Mesenchymal stem cell (in vitro differentiated cells and primary cell): ENCODE results near the gene GCK.
A peak's percentile ranks its signal among the peaks of the same experiment; 100 is the strongest.

Experiments
- DNase-seq: peaks from one replicate; pipeline ENCODE4 v3.0.0-alpha.2; 2013
- H2AFZ ChIP-seq: one replicate; pipeline ENCODE4 v1.6.1; 2013; ENCODE audit warnings: low read depth, mild to moderate bottlenecking, control low read depth, inconsistent platforms, low read length, moderate library complexity
- H2AK5ac ChIP-seq: 2 replicates; pipeline ENCODE4 v1.6.1; 2013; ENCODE audit warnings: low read length, moderate library complexity, mild to moderate bottlenecking, inconsistent platforms; ENCODE audit not compliant: severe bottlenecking
- H2BK120ac ChIP-seq: one replicate; pipeline ENCODE4 v1.6.1; 2013; ENCODE audit warnings: low read depth, mild to moderate bottlenecking, inconsistent platforms, low read length, moderate library complexity
- H2BK12ac ChIP-seq, 2 experiments: one replicate each; pipeline ENCODE4 v1.6.1; 2013; ENCODE audit warnings: inconsistent platforms in 2 of 2, low read length in 2 of 2, mild to moderate bottlenecking in 2 of 2, moderate library complexity in 2 of 2, control low read depth in 1 of 2
- H2BK15ac ChIP-seq: one replicate; pipeline ENCODE4 v1.6.1; 2013; ENCODE audit warnings: mild to moderate bottlenecking, low read depth, inconsistent platforms; ENCODE audit not compliant: poor library complexity, severe bottlenecking
- H2BK5ac ChIP-seq: 2 replicates; pipeline ENCODE4 v1.6.1; 2013; ENCODE audit warnings: low read depth, mild to moderate bottlenecking, low read length, control low read depth, inconsistent platforms; ENCODE audit not compliant: poor library complexity, severe bottlenecking
- H3K14ac ChIP-seq, 2 experiments: one replicate each; pipeline ENCODE4 v1.6.1; 2013; ENCODE audit warnings: inconsistent platforms in 2 of 2, low read length in 2 of 2, control low read depth in 1 of 2, mild to moderate bottlenecking in 1 of 2, moderate library complexity in 1 of 2
- H3K18ac ChIP-seq, 2 experiments: one replicate each; pipeline ENCODE4 v1.6.1; 2013; ENCODE audit warnings: inconsistent platforms in 2 of 2, low read length in 2 of 2, control low read depth in 1 of 2, low read depth in 1 of 2, mild to moderate bottlenecking in 1 of 2
- H3K23ac ChIP-seq, 2 experiments: one replicate each; pipeline ENCODE4 v1.6.1; 2013; ENCODE audit warnings: inconsistent platforms in 2 of 2, low read length in 2 of 2, mild to moderate bottlenecking in 2 of 2, moderate library complexity in 2 of 2, control low read depth in 1 of 2
- H3K27ac ChIP-seq: 2 replicates; pipeline ENCODE4 v1.5.1; 2013; ENCODE audit warnings: mild to moderate bottlenecking, moderate library complexity, low read length, control low read depth, inconsistent platforms; ENCODE audit not compliant: poor library complexity, severe bottlenecking
- H3K27me3 ChIP-seq, 2 experiments: 2 replicates each; pipeline versions ENCODE4 v1.6.1 to v1.7.0; 2013; ENCODE audit warnings: low read length in 2 of 2, mild to moderate bottlenecking in 2 of 2, moderate library complexity in 2 of 2, control low read depth in 1 of 2, inconsistent platforms in 1 of 2; ENCODE audit not compliant: control insufficient read depth in 1 of 2, insufficient read depth in 1 of 2
- H3K36me3 ChIP-seq, 2 experiments: 2 replicates each; pipeline versions ENCODE4 v1.6.1 to v1.7.0; 2013; ENCODE audit warnings: low read length in 2 of 2, control low read depth in 1 of 2, inconsistent platforms in 1 of 2, low read depth in 1 of 2, mild to moderate bottlenecking in 1 of 2; ENCODE audit not compliant: insufficient read depth in 2 of 2, control insufficient read depth in 1 of 2
- H3K4ac ChIP-seq, 2 experiments: one replicate each; pipeline ENCODE4 v1.6.1; 2013; ENCODE audit warnings: inconsistent platforms in 2 of 2, low read length in 2 of 2, mild to moderate bottlenecking in 2 of 2, moderate library complexity in 2 of 2, control low read depth in 1 of 2, low read depth in 1 of 2
- H3K4me1 ChIP-seq: 2 replicates; pipeline ENCODE4 v1.6.1; 2013; ENCODE audit warnings: low read depth, low read length, control low read depth; ENCODE audit not compliant: control insufficient read depth, insufficient read depth
- H3K4me2 ChIP-seq: 2 replicates; pipeline ENCODE4 v1.6.1; 2013; ENCODE audit warnings: low read length, mild to moderate bottlenecking, inconsistent platforms; ENCODE audit not compliant: poor library complexity, severe bottlenecking
- H3K4me3 ChIP-seq, 2 experiments: 2 replicates each; pipeline versions ENCODE4 v1.5.1 to v1.7.0; 2013; ENCODE audit warnings: low read length in 2 of 2, mild to moderate bottlenecking in 2 of 2, control low read depth in 1 of 2, low read depth in 1 of 2; ENCODE audit not compliant: insufficient read depth in 1 of 2
- H3K79me1 ChIP-seq: replicated peaks from 2 replicates; pipeline ENCODE4 v1.6.1; 2013; ENCODE audit warnings: mild to moderate bottlenecking, control low read depth, low read length, inconsistent platforms; ENCODE audit not compliant: poor library complexity, severe bottlenecking
- H3K9ac ChIP-seq: 2 replicates; pipeline ENCODE4 v1.7.0; 2013; ENCODE audit warnings: mild to moderate bottlenecking, low read length, moderate library complexity
- H3K9me3 ChIP-seq: 2 replicates; pipeline ENCODE4 v1.7.0; 2013; ENCODE audit warnings: mild to moderate bottlenecking, low read length; ENCODE audit not compliant: control insufficient read depth
- H4K8ac ChIP-seq: one replicate; pipeline ENCODE4 v1.6.1; 2013; ENCODE audit warnings: inconsistent platforms, mild to moderate bottlenecking, low read length, moderate library complexity
- H4K91ac ChIP-seq: one replicate; pipeline ENCODE4 v1.6.1; 2013; ENCODE audit warnings: mild to moderate bottlenecking, low read length, inconsistent platforms
- WGBS: methylation state at CpG from one replicate; pipeline ENCODE4 v1.1.7; 2013; ENCODE audit warnings: mixed read lengths; 5-methylcytosine and 5-hydroxymethylcytosine counted together

GCK gene

GRCh38 chr7:44182827-44183226, 6.4 kb downstream of the GCK start:
- no peak overlapping the region for H2BK12ac ChIP-seq
- no peak overlapping the region for H3K18ac ChIP-seq
- H4K8ac ChIP-seq: no peak overlapping the region
- peak overlapping the region; percentile 12 for H2AK5ac ChIP-seq
- WGBS: 78% methylated on average over 5 of the region's 5 CpGs
- H3K4me3 ChIP-seq: no peak overlapping the region
- peaks cover 18% of the 10 kb centered on the region for H3K9me3 ChIP-seq
- H3K23ac ChIP-seq: no peak overlapping the region
- H3K14ac ChIP-seq: peak overlapping the region in 1 of 2 experiments; percentile 49
- H3K27ac ChIP-seq: no peak overlapping the region
- no peak overlapping the region for H2AFZ ChIP-seq
- peaks cover 0 to 3% of the 10 kb centered on the region in 2 experiments for H3K27me3 ChIP-seq
- H2BK5ac ChIP-seq: no peak overlapping the region
- H2BK15ac ChIP-seq: no peak overlapping the region
- H3K9ac ChIP-seq: no peak overlapping the region
- H3K4me2 ChIP-seq: no peak overlapping the region
- H3K79me1 ChIP-seq: no peaks in the 10 kb centered on the region
- H2BK120ac ChIP-seq: no peak overlapping the region
- no peaks in the 10 kb centered on the region for H3K36me3 ChIP-seq
- DNase-seq: no peak
- H4K91ac ChIP-seq: no peak overlapping the region
- no peak overlapping the region for H3K4ac ChIP-seq
- peaks cover 37% of the 10 kb centered on the region for H3K4me1 ChIP-seq

DNA sequence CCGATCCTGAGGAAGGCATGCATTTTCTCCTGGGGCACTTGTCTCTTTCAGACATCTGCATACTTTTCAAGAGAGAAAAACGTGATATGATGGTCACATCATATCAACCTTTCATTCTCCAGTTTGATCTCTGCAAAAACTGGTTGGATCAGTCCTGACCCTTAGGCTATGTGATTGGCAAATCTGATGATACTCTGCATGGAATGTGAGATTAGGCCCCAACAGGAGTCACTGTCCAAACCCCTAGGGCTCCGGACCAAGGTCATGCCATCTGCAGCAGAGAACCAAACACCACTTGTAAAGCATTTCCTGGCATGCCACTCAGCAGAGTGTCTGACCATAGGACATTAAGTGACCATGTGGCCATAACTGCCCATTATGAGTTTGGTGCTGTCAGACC, 8.6 kb downstream of the GCK start:
- no peak for DNase-seq
- H3K14ac ChIP-seq: no peak overlapping the region
- H3K4me2 ChIP-seq: no peak overlapping the region
- H3K27me3 ChIP-seq: peaks cover 0 to 19% of the 10 kb centered on the region in 2 experiments
- H3K36me3 ChIP-seq: no peaks in the 10 kb centered on the region
- H3K4ac ChIP-seq: no peak overlapping the region
- 75% methylated on average over 2 of the region's 3 CpGs for WGBS
- H3K79me1 ChIP-seq: no peaks in the 10 kb centered on the region
- peaks cover 36% of the 10 kb centered on the region for H3K4me1 ChIP-seq
- H2AK5ac ChIP-seq: no peak overlapping the region
- H4K91ac ChIP-seq: no peak overlapping the region
- no peak overlapping the region for H2BK15ac ChIP-seq
- no peak overlapping the region for H4K8ac ChIP-seq
- H3K27ac ChIP-seq: no peak overlapping the region
- H3K18ac ChIP-seq: no peak overlapping the region
- no peak overlapping the region for H3K23ac ChIP-seq
- H3K4me3 ChIP-seq: no peak overlapping the region
- no peak overlapping the region for H2AFZ ChIP-seq
- H3K9ac ChIP-seq: no peak overlapping the region
- no peak overlapping the region for H2BK12ac ChIP-seq
- H3K9me3 ChIP-seq: peaks cover 18% of the 10 kb centered on the region
- no peak overlapping the region for H2BK120ac ChIP-seq
- H2BK5ac ChIP-seq: no peak overlapping the region

DNA sequence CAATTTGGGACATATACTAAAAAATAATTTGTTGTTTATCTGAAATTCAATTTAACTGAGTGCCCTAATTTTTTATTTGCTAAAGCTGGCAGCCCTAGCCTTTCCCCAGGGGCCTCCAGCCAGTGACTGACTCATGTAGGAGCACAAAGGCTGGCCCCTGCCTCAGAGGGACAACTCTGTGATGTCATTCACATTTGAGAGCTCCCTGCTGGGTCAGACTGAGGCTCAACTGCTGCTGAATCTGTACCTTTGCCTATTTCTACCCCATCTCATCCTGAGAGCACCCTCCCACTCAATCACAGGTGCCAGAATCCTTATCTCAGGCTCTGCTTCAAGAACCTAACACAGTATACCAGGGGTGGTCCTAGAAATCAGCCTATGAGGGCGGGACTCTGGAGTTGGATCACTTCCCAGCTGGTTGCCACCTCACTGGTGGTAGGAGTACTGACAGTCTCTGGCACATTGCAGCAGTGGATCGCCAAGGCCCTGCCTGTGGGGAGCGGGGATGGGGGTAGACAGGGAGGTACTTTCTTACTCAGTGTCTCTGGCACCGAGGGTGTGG, 11.6 kb downstream of the GCK start:
- Histone ChIP-seq H4K8ac (no peak overlapping the region), H4K91ac (no peak overlapping the region), H2AFZ (peak overlapping the region; percentile 0), H3K79me1 (no peaks in the 10 kb centered on the region), H3K36me3 (no peaks in the 10 kb centered on the region), H3K18ac (no peak overlapping the region), H2AK5ac (peak overlapping the region; percentile 30), H3K4me2 (no peak overlapping the region), H3K4ac (no peak overlapping the region), H2BK15ac (no peak overlapping the region), H3K4me1 (peaks cover 16% of the 10 kb centered on the region), H2BK5ac (no peak overlapping the region), H2BK12ac (no peak overlapping the region), H3K4me3 (no peak overlapping the region), H3K14ac (no peak overlapping the region), H3K23ac (no peak overlapping the region), H3K27ac (no peak overlapping the region), H3K9me3 (peaks cover 10% of the 10 kb centered on the region), H3K27me3 (peaks cover 0 to 30% of the 10 kb centered on the region in 2 experiments), H2BK120ac (no peak overlapping the region), H3K9ac (no peak overlapping the region)
- peak; percentile 26 for DNase-seq
- 89% methylated on average over 4 of the region's 4 CpGs for WGBS

DNA sequence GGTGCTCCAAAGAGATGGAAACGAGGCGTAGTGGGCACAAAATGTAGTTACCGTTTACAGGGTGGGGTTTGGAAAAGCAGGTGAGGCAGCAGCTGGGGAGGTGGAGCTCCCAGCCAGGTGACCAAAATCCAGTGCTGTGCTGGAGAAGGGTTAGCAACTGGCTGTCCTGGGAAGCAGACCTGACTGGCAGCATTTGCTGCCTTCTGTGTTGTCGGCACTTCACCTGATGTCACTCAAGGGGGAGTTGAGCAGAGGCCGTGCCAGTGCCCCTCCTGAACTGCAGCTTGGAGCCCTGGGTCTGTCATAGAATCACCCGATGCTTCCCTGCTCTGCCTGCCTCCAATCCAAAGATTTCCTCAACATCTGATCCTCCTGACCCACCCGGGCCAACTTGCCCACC, 12.8 kb downstream of the GCK start:
- Histone ChIP-seq H4K8ac (no peak overlapping the region), H3K4me1 (peaks cover 18% of the 10 kb centered on the region), H3K14ac (no peak overlapping the region), H3K9me3 (no peaks in the 10 kb centered on the region), H3K27me3 (peaks cover 0 to 30% of the 10 kb centered on the region in 2 experiments), H4K91ac (no peak overlapping the region), H3K23ac (no peak overlapping the region), H3K36me3 (no peaks in the 10 kb centered on the region), H2AK5ac (peak overlapping the region; percentile 67), H3K4ac (no peak overlapping the region), H3K4me3 (no peak overlapping the region), H2BK5ac (no peak overlapping the region), H3K27ac (no peak overlapping the region), H2AFZ (no peak overlapping the region), H2BK120ac (no peak overlapping the region), H3K4me2 (no peak overlapping the region), H2BK15ac (no peak overlapping the region), H3K18ac (no peak overlapping the region), H2BK12ac (no peak overlapping the region), H3K9ac (no peak overlapping the region), H3K79me1 (no peaks in the 10 kb centered on the region)
- WGBS: 60% methylated on average over 7 of the region's 7 CpGs
- DNase-seq: no peak
